H9 (cell line): ENCODE results near the gene RTP3. TPM values are rescaled to one million over a fixed set of nuclear protein-coding genes. Genes with fewer than 3 reads are reported as not detected.

Source experiments
- DNase-seq: peaks from one replicate; pipeline ENCODE4 v3.0.0-alpha.2; 2017
- H2AFZ ChIP-seq: one replicate; pipeline ENCODE4 v1.6.1; 2013; ENCODE audit warnings: mild to moderate bottlenecking, low read length, control low read depth, moderate library complexity
- H2AK5ac ChIP-seq: 2 replicates; pipeline ENCODE4 v1.6.1; 2013; ENCODE audit warnings: low read length, control low read depth, mixed read lengths; ENCODE audit not compliant: insufficient read length
- H2BK120ac ChIP-seq: one replicate; pipeline ENCODE4 v1.6.1; 2013; ENCODE audit warnings: low read depth, mild to moderate bottlenecking, low read length, control low read depth, inconsistent platforms; ENCODE audit not compliant: poor library complexity, severe bottlenecking
- H2BK12ac ChIP-seq: 2 replicates; pipeline ENCODE4 v1.6.1; 2013; ENCODE audit warnings: low read length, control low read depth, mixed read lengths, low read depth; ENCODE audit not compliant: insufficient read length
- H2BK15ac ChIP-seq: 2 replicates; pipeline ENCODE4 v1.6.1; 2013; ENCODE audit warnings: low read depth, low read length, control low read depth
- H2BK20ac ChIP-seq: one replicate; pipeline ENCODE4 v1.6.1; 2013; ENCODE audit warnings: low read depth, mild to moderate bottlenecking, low read length, control low read depth, inconsistent platforms; ENCODE audit not compliant: poor library complexity, severe bottlenecking
- H2BK5ac ChIP-seq: 2 replicates; pipeline ENCODE4 v1.6.1; 2013; ENCODE audit warnings: low read length, control low read depth, mixed read lengths; ENCODE audit not compliant: insufficient read length
- H3K14ac ChIP-seq: 2 replicates; pipeline ENCODE4 v1.6.1; 2013; ENCODE audit warnings: low read length, control low read depth; ENCODE audit not compliant: insufficient read depth
- H3K18ac ChIP-seq: 2 replicates; pipeline ENCODE4 v1.6.1; 2013; ENCODE audit warnings: low read depth, mild to moderate bottlenecking, mixed read lengths, low read length, control low read depth; ENCODE audit not compliant: insufficient read length
- H3K23ac ChIP-seq: 2 replicates; pipeline ENCODE4 v1.6.1; 2013; ENCODE audit warnings: low read length, control low read depth, mixed read lengths, low read depth; ENCODE audit not compliant: insufficient read length
- H3K23me2 ChIP-seq: 2 replicates; pipeline ENCODE4 v1.6.1; 2013; ENCODE audit warnings: low read depth, mild to moderate bottlenecking, mixed read lengths, low read length, control low read depth; ENCODE audit not compliant: insufficient read length, poor library complexity, severe bottlenecking
- H3K27ac ChIP-seq: 2 replicates; pipeline ENCODE4 v1.5.1; 2013; ENCODE audit warnings: low read length, control low read depth, mixed read lengths, low read depth; ENCODE audit not compliant: insufficient read length
- H3K27me3 ChIP-seq: 2 replicates; pipeline ENCODE4 v1.6.1; 2013; ENCODE audit warnings: low read length, control low read depth, inconsistent platforms; ENCODE audit not compliant: insufficient read depth
- H3K4ac ChIP-seq: 2 replicates; pipeline ENCODE4 v1.6.1; 2013; ENCODE audit warnings: low read depth, mild to moderate bottlenecking, control low read depth, inconsistent platforms, low read length, moderate library complexity
- H3K4me1 ChIP-seq: 2 replicates; pipeline ENCODE4 v1.6.1; 2013; ENCODE audit warnings: low read length, control low read depth, inconsistent platforms; ENCODE audit not compliant: insufficient read depth
- H3K4me2 ChIP-seq: 2 replicates; pipeline ENCODE4 v1.6.1; 2013; ENCODE audit warnings: low read length, control low read depth, mixed read lengths; ENCODE audit not compliant: insufficient read length, insufficient read depth
- H3K56ac ChIP-seq: 2 replicates; pipeline ENCODE4 v1.6.1; 2013; ENCODE audit warnings: low read depth, mild to moderate bottlenecking, mixed read lengths, low read length, control low read depth; ENCODE audit not compliant: insufficient read length
- H3K79me1 ChIP-seq: 2 replicates; pipeline ENCODE4 v1.6.1; 2013; ENCODE audit warnings: low read depth, mild to moderate bottlenecking, moderate library complexity, low read length, control low read depth, inconsistent platforms; ENCODE audit not compliant: insufficient read depth, poor library complexity, severe bottlenecking
- H3K79me2 ChIP-seq: 2 replicates; pipeline ENCODE4 v1.6.1; 2013; ENCODE audit warnings: low read length, control low read depth, inconsistent platforms; ENCODE audit not compliant: insufficient read depth
- H3K9ac ChIP-seq: 2 replicates; pipeline ENCODE4 v1.6.1; 2013; ENCODE audit warnings: low read length, control low read depth, mixed read lengths; ENCODE audit not compliant: insufficient read length; ENCODE audit errors: extremely low read depth
- H3K9me3 ChIP-seq: one replicate; pipeline ENCODE4 v1.6.1; 2013; ENCODE audit warnings: low read depth, low read length, inconsistent platforms; ENCODE audit not compliant: control insufficient read depth
- H3T11ph ChIP-seq: one replicate; pipeline ENCODE4 v1.6.1; 2013; ENCODE audit warnings: mild to moderate bottlenecking, low read length, control low read depth, inconsistent platforms
- H4K20me1 ChIP-seq: one replicate; pipeline ENCODE4 v1.6.1; 2013; ENCODE audit not compliant: control insufficient read depth, insufficient read length, insufficient read depth
- H4K5ac ChIP-seq: 2 replicates; pipeline ENCODE4 v1.6.1; 2013; ENCODE audit warnings: low read depth, mild to moderate bottlenecking, mixed read lengths, low read length, control low read depth; ENCODE audit not compliant: insufficient read length
- H4K8ac ChIP-seq: replicated peaks from 2 replicates; pipeline ENCODE4 v1.6.1; 2013; ENCODE audit warnings: low read length, control low read depth, mixed read lengths, low read depth; ENCODE audit not compliant: insufficient read length
- H4K91ac ChIP-seq: 2 replicates; pipeline ENCODE4 v1.6.1; 2013; ENCODE audit warnings: low read depth, mild to moderate bottlenecking, moderate library complexity, mixed read lengths, low read length, control low read depth; ENCODE audit not compliant: insufficient read length
- H3K27ac Mint-ChIP-seq, 3 experiments: 2 replicates in 2 of 3; 3 replicates in 1 of 3; pipeline ENCODE4 v1.8.0; 2020 to 2021; ENCODE audit warnings: mixed read lengths in 3 of 3, mild to moderate bottlenecking in 1 of 3, moderate library complexity in 1 of 3
- H3K27me3 Mint-ChIP-seq: 2 replicates; pipeline ENCODE4 v1.8.0; 2021; ENCODE audit warnings: low read depth, mild to moderate bottlenecking, moderate library complexity, mixed read lengths
- H3K36me3 Mint-ChIP-seq, 3 experiments: 2 replicates in 2 of 3; 3 replicates in 1 of 3; pipeline ENCODE4 v1.8.0; 2020 to 2021; ENCODE audit warnings: low read depth in 3 of 3, mixed read lengths in 3 of 3; ENCODE audit not compliant: insufficient read depth in 1 of 3
- H3K4me1 Mint-ChIP-seq, 2 experiments: 2 replicates each; pipeline ENCODE4 v1.8.0; 2020; ENCODE audit warnings: mixed read lengths in 2 of 2
- H3K4me3 Mint-ChIP-seq, 2 experiments: 2 replicates in 1 of 2; 3 replicates in 1 of 2; pipeline ENCODE4 v1.8.0; 2020 to 2021; ENCODE audit warnings: mild to moderate bottlenecking in 2 of 2, mixed read lengths in 2 of 2, moderate library complexity in 1 of 2
- H3K9me3 Mint-ChIP-seq, 2 experiments: 2 replicates in 1 of 2; 3 replicates in 1 of 2; pipeline ENCODE4 v1.8.0; 2020; ENCODE audit warnings: mild to moderate bottlenecking in 2 of 2, mixed read lengths in 2 of 2, moderate library complexity in 1 of 2
- CTCF ChIP-seq: fragments of 200-600 bp; sonication (generic); conservative IDR thresholded peaks from 3 replicates; pipeline ENCODE4 v1.8.0; 2021; ENCODE audit warnings: antibody characterized with exemption, mild to moderate bottlenecking
- WGBS: extraction: QIAGEN DNeasy Blood & Tissue Kit; methylation state at CpG from one replicate; pipeline ENCODE4 v1.1.7; 2013; ENCODE audit warnings: missing lambda C conversion rate, low lambda C conversion rate, mixed read lengths; ENCODE audit not compliant: insufficient read length; ENCODE audit errors: extremely low coverage; 5-methylcytosine and 5-hydroxymethylcytosine counted together
- total RNA-seq: library from RNA; stranded (reverse); gene quantifications from 2 replicates; pipeline ENCODE4 v1.2.1, GENCODE V29; 2021

Gene RTP3
- total RNA-seq, 1 experiment from 2014 or later = not detected

- no peak overlapping the region for H4K5ac ChIP-seq
- H3K9me3 ChIP-seq = no peaks in the 10 kb centered on the region
- H3K23ac ChIP-seq = no peak overlapping the region
- H2BK20ac ChIP-seq = no peak overlapping the region
- no peaks in the 10 kb centered on the region for H3K4me1 Mint-ChIP-seq
- no peak overlapping the region for H2BK12ac ChIP-seq
- H3K4me1 ChIP-seq = no peaks in the 10 kb centered on the region
- no peak for TF ChIP-seq CTCF
- H3K27ac ChIP-seq = no peak overlapping the region
- no peak overlapping the region for H2AK5ac ChIP-seq
- no peak overlapping the region for H3K27ac Mint-ChIP-seq
- H4K8ac ChIP-seq = no peak overlapping the region
- no peak overlapping the region for H3K18ac ChIP-seq
- H3K4ac ChIP-seq = no peak overlapping the region
- H3K36me3 Mint-ChIP-seq = peaks cover 4 to 14% (median 6%) of the 10 kb centered on the region in 3 experiments; a peak in 6 of 7 replicates
- peaks cover 10 to 12% of the 10 kb centered on the region in 2 experiments for H3K9me3 Mint-ChIP-seq
- H2BK15ac ChIP-seq = no peak overlapping the region
- H3K14ac ChIP-seq = no peak overlapping the region
- H3K4me3 Mint-ChIP-seq = no peak overlapping the region
- no peak for DNase-seq
- H3K4me2 ChIP-seq = no peak overlapping the region
- H3K27me3 Mint-ChIP-seq = peaks cover 9% of the 10 kb centered on the region
- no peaks in the 10 kb centered on the region for H4K20me1 ChIP-seq
- H3K56ac ChIP-seq = no peak overlapping the region
- no peak overlapping the region for H3K9ac ChIP-seq
- no peak overlapping the region for H3T11ph ChIP-seq
- H2AFZ ChIP-seq = no peak overlapping the region
- no peak overlapping the region for H2BK120ac ChIP-seq
- H3K27me3 ChIP-seq = no peaks in the 10 kb centered on the region
- H4K91ac ChIP-seq = no peak overlapping the region
- no peaks in the 10 kb centered on the region for H3K79me1 ChIP-seq
- H3K79me2 ChIP-seq = no peaks in the 10 kb centered on the region
- no CpG with 5 or more reads among the region's 5 CpGs for WGBS
- H2BK5ac ChIP-seq = no peak overlapping the region
- H3K23me2 ChIP-seq = no peaks in the 10 kb centered on the region
Measured at GRCh38 chr3:46478341-46478740, 19.4 kb upstream of the RTP3 start.
